GM21717 (cell line): ENCODE data around the gene TP53I11.

Source experiments
- ATAC-seq: cut with Tn5 transposase; IDR thresholded peaks from one replicate; pipeline ENCODE4 v1.9.1; 2021; ENCODE audit warnings: mild to moderate bottlenecking, moderate library complexity; ENCODE audit not compliant: unreplicated experiment

Gene TP53I11

DNA sequence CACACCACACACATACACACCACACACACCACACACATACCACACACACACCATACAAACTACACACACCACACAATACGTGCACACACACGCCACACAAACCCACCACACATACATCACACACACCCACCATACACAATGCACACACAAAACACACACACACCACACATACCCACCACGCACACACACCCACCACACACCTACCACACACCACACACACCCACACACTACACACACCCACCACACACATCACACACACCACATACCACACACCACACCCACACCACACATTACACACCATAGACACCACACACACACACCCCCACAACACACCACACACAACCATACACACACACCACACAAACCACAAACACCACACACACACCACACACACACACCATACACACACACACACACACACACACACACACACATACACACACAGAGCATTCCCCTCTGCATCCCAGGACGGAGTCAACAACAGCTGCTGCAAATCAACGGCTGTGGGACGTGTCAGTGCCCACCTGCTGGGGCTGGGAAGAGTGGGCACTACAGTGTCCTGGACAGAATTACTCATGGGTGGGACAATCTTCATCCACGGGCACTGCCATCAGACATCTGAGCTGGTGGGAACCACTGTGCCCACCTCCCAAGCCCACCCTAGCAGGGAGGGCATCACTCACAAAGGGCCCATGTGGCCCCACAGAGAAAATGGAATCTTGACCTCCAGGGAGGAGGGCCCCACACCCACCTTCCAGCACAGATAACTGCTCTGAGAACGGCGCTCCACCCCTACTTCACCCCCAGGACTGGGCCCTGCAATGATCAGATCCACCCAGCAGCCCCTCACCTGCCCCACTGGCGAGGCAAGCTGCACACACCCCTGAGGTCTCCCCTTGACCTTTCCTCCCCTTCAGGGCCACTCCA lies 8.4 kb downstream of the TP53I11 start:
- no peak for ATAC-seq

DNA sequence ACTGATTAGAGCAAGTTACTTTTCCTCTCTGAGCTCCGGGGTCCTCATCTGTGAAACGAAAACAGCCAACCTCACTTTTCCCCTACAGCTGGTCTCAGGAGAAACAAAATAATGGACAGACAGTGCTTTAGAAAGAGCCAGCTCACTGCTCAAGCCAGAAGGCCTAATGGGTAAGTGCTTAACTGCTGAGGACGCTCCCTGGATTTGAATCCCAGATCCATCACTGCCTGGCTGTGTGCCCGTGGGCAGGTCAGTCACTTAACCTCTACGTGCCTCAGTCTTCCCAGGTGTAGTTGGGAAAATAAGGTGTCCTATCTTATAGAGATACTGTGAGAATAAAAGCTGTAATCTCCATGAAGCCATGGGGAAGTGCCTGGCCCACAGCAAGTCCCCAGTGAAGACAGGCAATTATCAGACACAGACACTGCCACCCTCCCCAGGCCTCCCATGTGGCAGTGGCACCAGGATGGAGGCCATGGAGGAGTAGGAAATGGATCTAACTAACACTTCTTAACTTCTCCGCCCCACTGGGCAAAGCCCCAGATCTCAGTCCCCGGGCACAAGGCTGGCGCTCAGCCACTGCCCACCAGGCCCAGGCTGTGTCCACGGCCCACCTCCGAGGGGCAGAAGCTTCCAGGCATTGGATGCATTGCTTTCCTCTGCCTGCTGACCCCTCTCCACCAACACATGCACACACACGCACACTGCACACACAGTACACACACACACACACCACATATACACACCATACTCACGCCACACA lies 9.2 kb downstream of the TP53I11 start:
- no peak for ATAC-seq

DNA sequence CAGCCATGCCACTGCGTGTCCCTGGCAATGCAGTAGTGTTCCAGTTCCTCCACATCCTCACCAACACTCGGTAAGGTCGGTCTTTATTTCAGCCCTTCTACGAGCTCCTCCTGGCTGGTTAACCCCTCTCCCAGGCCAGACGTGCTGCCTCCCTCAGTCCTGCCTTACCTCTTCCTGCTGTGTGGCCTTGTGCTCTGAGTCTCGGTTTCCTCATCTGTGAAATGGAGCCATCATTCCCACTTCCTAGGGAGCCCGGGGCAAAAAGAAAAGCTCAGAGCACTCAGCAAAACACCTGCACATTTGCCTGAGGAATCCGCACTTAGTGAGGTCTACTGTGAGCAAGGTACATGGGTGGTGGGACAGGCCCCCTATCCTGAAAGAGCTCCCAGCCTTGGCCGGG lies 9.8 kb downstream of the TP53I11 start:
- ATAC-seq, result no peak

DNA sequence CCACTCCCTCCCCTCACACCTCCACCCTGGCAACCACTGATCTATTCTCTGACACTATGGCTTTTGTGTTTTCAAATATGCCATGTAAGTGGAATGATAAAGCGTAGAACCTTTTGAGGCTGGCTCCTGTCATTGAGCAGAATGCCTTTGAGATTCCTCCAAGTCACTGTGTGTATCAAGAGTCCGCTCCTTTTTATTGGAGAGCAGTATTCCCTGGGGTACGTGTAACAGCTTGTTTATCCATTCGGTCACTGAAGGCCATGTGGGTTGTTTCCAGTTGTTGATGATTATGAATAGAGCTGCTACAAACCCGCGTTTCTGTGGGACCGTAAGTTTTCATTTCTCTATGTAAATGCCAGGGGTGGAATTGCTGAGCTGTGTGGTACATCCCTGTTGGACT lies 10.3 kb downstream of the TP53I11 start:
- ATAC-seq, result no peak

GRCh38 chr11:44939673-44940395 lies 10.8 kb downstream of the TP53I11 start:
- no peak for ATAC-seq

DNA sequence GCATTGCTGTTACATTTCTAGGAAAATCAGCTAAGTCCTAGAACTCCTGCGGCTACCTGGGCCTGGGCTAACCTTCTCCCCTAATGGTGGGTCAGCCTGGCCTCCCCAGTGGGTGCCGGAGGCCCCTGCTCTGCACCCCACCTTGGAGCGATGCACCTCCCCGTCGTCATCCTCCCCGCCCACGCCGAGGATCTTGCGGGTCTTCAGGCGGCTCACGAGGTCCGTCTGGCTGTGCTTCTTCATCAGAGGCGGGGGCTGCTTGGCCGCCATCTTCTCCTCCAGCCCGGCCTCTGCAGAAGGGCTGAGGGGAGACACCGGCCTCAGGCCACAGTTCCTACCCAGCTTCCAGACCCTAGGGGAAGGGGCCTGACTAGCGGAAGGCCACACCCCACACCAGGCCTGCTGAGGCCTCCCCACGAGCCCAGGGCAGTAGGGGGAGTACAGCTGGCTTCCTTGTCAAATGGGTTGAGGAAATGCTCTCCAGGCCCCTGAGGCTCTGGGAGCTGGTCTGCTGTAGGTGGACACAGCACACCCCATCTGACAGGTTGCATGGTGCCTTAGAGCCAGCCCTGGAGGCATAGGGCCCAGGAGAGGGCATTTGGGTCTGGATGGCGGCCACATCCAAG lies 12.5 kb downstream of the TP53I11 start:
- no peak for ATAC-seq

DNA sequence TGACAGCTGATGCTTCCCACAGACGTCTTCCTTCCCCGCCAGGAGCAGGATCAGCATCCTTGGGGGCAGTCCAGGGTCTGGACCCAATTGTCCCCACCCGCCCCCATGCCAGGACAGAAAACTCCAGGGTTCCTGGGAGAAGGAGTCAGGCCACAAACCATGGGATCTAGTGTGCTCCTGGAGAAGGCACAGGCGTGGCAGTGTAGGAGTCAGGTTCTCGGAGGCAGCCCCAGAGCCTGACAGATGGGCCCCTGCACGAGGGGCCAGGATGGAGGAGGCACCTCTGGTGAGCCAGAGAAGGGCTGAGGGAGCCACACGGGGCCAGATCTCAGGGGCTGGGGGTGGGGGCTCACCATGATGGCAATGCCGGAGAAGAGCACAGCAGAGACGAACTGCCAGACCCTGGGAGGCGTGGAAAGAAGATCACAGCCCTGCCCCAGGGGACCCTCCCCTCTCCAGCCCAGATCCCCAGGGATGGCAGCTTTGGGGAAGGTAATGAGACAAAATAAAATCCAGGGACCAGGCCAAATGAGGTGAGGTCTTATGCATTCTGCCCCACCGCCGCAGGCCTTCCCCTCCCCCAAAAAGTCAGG lies 13.6 kb downstream of the TP53I11 start:
- no peak for ATAC-seq

DNA sequence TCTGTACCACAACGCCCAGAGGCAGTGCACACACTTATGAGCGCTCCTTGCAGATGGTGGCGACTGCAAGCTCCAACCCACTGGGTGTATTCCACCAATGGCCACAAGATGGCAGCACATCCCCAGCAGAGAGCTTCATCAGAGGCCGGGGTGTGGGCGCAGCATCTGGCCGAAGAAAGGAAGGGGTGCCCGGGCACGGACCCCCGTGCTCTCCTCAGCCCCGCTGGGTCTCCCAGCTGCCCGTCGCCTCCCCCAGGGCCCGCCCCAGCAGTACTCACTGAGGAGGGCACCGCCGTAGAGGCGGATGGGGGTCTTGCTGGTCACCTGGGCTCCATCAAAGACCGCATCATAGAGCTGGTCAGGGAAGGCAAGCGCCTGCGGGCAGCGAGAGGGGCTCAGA lies 14.2 kb downstream of the TP53I11 start:
- no peak for ATAC-seq

DNA sequence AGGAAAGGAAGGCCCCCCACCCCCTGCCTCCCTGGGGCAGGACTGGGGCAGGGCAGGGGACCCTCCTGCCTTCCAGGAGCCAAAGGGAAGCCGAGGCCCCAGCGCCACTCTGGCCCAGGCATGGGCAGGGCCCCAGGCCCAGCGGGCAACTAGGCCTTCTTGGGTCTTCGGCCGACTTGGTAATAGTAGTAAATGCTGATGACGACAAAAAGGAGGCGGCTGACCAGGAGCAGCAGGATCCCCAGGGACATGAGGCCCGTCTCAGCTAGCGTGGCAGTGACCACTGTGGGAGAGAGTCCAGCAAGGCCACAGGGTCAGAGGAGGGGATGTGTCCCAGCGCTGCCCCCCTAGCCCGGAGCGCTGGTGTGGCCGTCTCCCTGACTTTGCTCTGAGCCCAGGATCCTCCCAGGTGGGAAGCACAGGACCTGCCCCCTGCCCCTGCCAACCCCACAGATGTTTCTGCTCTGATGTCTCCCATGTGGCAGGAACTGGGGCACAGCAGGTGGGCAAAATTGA lies 15.9 kb downstream of the TP53I11 start:
- no peak for ATAC-seq

DNA sequence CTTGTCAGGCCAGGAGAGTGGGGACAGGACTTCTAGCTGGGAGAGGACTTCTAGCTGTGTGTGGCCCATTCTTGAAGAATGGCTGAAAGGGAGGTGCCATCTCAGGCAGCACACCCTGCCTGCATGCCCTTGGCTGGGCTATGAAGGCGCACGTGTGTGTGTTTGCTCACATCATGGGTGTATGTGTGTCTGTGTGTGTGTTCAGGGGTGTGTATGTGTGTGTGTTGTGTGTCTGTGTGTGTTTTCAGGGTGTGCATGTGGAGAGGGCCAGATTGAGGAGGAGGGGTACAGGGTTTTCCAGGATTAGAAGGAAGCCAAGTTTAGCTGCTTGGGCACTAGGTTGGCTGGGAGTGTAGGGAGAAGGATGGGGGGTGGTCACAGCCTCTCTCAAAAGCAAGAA lies 16.6 kb downstream of the TP53I11 start:
- no peak for ATAC-seq

- no peak for ATAC-seq
Measured at GRCh38 chr11:44931466-44931865, 19.2 kb downstream of the TP53I11 start.

DNA sequence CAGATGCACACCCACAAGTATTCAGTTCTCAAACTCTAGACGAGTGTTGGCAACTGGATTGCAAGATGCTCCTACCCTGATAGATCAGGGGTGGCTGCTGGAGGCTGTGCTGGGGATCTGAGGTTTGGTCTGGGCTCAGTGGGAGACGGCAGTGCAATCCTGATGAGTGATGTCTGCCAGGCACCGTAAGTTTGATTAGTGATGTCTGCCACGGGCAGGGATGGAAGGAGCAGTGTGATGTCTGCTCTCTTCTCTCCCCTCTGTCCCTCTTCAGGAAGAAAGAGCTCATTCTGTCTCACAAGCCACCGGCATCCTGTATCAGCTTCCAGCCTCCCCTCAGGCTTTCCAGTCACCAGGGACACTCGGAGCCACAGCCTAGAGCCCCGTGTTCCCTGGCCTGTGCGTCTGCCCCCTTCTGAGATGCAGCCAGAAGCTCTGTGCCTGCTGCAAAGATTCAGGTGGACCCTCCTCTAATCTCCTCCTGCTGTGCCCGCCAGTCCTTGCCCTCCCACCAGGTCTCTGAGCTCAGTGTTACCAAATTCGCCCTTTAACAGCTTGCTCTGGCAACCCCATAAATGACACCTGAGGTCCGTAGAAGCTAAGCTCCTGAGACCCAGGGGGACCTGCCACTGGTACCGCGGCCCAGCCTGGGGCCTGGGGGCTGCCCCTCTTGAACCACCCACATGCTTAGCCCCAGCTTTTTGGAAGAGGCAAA lies 19.9 kb downstream of the TP53I11 start:
- ATAC-seq, result no peak

DNA sequence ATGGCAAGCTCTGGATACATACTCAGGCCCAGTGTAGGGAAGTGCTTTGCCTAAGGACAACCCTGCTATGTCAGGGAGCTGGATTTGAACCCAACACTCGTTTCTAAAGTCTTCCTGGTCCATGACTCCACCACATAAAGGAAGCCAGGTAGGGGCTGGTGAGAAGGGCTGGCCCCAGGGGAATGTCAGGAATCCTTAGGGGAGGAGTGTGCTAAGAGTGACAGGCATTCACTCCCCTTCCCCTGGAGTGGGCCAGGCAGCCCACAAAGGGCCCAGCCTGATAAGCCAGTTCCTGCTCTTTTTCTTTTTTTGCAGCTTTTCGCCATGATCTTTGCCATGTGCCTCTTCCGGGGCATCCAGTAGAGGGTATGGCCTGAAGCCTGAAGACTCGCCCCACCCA lies 21.9 kb downstream of the TP53I11 start:
- ATAC-seq, result no peak

DNA sequence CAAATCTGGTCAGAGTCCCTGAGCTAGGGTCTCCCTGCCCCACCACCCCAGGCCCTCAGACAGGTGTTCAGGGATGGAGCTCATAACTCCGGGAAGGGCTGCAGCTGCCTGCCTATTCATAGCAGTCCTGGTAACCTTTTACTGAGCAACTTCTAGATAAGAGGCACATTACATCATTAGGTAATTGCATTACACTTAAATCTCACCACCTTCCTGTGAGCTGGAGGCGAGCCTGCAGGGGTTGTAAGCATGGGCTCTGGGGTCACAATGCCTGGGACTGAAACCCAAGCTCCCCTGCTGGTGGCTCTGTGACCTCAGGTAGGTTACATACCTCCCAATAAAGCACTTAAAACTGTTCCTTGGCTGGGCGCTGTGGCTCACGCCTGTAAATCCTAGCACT lies 22.5 kb downstream of the TP53I11 start:
- no peak for ATAC-seq

GRCh38 chr11:44927174-44927661 lies 23.5 kb downstream of the TP53I11 start:
- ATAC-seq, result no peak

DNA sequence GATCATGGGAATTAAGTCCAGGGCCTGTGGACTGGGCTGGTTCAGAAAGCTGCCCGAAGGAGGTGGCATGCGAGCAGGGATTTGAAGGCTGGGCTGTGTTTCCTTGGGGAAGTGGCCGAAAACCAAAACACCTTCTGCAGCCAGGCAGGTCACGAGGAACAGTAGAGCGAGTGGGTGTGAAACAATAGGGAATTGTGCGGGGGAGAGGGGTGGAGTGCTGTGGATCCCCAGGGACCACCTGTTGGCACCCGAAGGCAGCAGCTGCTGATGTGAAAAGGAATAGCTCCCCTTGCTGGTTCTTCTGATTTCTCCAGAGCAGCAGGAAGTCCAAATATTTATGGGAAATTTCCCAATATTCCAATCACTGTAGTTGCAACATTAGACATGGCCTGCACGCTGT lies 24.6 kb downstream of the TP53I11 start:
- no peak for ATAC-seq

DNA sequence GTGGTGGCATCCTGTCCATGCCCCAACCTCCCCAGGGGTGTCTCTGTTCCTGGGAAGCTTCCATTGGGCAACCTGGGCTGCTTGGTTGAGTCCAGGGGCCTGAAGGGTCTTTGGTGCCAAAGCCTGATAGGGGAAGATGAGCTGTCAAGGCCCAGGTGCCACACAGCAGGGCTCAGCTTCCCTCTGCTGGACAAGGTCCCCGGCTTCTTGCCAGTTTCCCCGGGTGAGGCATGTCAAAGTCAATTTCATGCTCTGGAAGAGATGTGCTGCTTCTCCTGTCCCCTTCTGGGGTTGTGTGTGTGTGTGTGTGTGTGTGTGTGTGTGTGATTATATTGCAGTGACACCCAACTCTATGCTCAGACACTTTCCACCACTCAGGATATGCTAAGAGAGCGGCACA lies 26.9 kb downstream of the TP53I11 start:
- ATAC-seq, result no peak

GRCh38 chr11:44923115-44923514 lies 27.6 kb downstream of the TP53I11 start:
- ATAC-seq, result no peak

DNA sequence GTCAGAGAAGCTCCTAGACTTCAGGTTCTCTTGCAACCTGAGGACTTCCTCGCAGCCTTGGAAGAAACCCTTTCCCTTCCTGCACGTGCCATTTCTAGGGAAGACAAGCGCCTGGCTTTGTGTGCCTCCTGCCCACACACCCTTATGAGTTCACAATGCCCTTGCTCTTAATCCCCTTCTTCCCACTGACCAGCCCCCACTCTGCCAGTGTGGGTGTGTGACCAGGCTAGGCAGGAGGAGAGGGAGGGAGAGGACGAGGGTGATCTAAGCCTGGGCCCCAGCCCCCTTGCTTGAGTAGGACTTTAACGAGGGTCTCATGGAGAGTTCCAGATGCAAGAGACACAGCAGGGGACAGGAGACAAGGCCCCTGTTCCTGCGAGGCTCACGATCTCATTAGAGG lies 30.2 kb downstream of the TP53I11 start:
- ATAC-seq, result no peak

GRCh38 chr11:44917741-44918140 lies 32.9 kb downstream of the TP53I11 start:
- no peak for ATAC-seq
